ENCODE results near the gene CTPS2. TPM values are rescaled to one million over a fixed set of nuclear protein-coding genes. Genes with fewer than 3 reads are reported as not detected.

CTPS2 gene
- total RNA-seq, 2 donors from 2014 or later = 17.7 to 18.9 TPM

GRCh38 chrX:16566571-16566970 lies 145.9 kb downstream of the CTPS2 start:
- intact Hi-C loops (cut with DNase I) = no loop called here
- Histone ChIP-seq H3K27ac (no peak overlapping the region), H3K9ac (ENCODE audit: low read depth in 2 of 2, low read length in 2 of 2) (no peak overlapping the region), H3K4me1 (no peaks in the 10 kb centered on the region), H3K27me3 (no peaks in the 10 kb centered on the region), H3K4me3 (no peak overlapping the region), H3K36me3 (no peaks in the 10 kb centered on the region), H3K9me3 (no peaks in the 10 kb centered on the region)
- no peak for TF ChIP-seq CTCF (IDR thresholded peaks at IDR 0.05)
- no peak for DNase-seq

- Histone ChIP-seq H3K9ac (ENCODE audit: low read depth in 2 of 2, low read length in 2 of 2) (no peak overlapping the region), H3K4me1 (no peaks in the 10 kb centered on the region), H3K36me3 (no peaks in the 10 kb centered on the region), H3K9me3 (no peaks in the 10 kb centered on the region), H3K4me3 (no peak overlapping the region), H3K27me3 (no peaks in the 10 kb centered on the region), H3K27ac (no peak overlapping the region)
- DNase-seq = no peak
- intact Hi-C loops (cut with DNase I) = no loop called here
- TF ChIP-seq CTCF (IDR thresholded peaks at IDR 0.05) = no peak
Measured at GRCh38 chrX:16560173-16560572, 152.3 kb downstream of the CTPS2 start.

- no peaks in the 10 kb centered on the region for H3K4me1 ChIP-seq
- no peaks in the 10 kb centered on the region for H3K9me3 ChIP-seq
- no peak for DNase-seq
- no peaks in the 10 kb centered on the region for H3K27me3 ChIP-seq
- TF ChIP-seq CTCF (IDR thresholded peaks at IDR 0.05) = no peak
- no peak overlapping the region for H3K9ac ChIP-seq (ENCODE audit: low read depth in 2 of 2, low read length in 2 of 2)
- no peak overlapping the region for H3K4me3 ChIP-seq
- intact Hi-C loops (cut with DNase I) = no loop called here
- no peaks in the 10 kb centered on the region for H3K36me3 ChIP-seq
- no peak overlapping the region for H3K27ac ChIP-seq
Measured at GRCh38 chrX:16559206-16559619, 153.3 kb downstream of the CTPS2 start.

DNA sequence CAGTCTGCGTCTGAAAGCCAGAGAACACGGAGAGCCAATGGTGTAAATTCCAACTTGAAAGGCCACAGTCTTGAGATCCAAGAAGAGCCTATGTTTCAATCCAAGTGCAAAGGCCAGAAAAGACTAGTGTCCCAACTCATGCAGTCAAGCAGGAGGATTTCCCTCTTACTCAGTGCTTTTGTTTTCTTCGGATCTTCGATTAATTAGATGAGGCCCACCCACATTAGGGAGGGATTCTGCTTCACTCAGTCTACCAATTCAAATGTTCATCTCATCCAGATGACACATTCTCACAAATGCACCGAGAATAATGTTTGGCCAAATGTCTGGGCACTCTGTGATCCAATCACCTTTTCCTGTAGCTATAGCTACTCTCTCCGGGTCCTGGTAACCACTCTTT lies 154.0 kb downstream of the CTPS2 start:
- Histone ChIP-seq H3K4me3 (no peak overlapping the region), H3K9me3 (no peaks in the 10 kb centered on the region), H3K4me1 (no peaks in the 10 kb centered on the region), H3K36me3 (no peaks in the 10 kb centered on the region), H3K27ac (no peak overlapping the region), H3K27me3 (no peaks in the 10 kb centered on the region), H3K9ac (ENCODE audit: low read depth in 2 of 2, low read length in 2 of 2) (no peak overlapping the region)
- intact Hi-C loops (cut with DNase I) = no loop called here
- DNase-seq = no peak
- no peak for TF ChIP-seq CTCF (IDR thresholded peaks at IDR 0.05)

GRCh38 chrX:16552546-16552945 lies 159.9 kb downstream of the CTPS2 start:
- DNase-seq = no peak
- Histone ChIP-seq H3K9me3 (no peaks in the 10 kb centered on the region), H3K27me3 (peaks cover 6% of the 10 kb centered on the region), H3K4me3 (no peak overlapping the region), H3K9ac (ENCODE audit: low read depth in 2 of 2, low read length in 2 of 2) (no peak overlapping the region), H3K4me1 (no peaks in the 10 kb centered on the region), H3K27ac (no peak overlapping the region), H3K36me3 (no peaks in the 10 kb centered on the region)
- intact Hi-C loops (cut with DNase I) = no loop called here
- no peak for TF ChIP-seq CTCF (IDR thresholded peaks at IDR 0.05)

DNA sequence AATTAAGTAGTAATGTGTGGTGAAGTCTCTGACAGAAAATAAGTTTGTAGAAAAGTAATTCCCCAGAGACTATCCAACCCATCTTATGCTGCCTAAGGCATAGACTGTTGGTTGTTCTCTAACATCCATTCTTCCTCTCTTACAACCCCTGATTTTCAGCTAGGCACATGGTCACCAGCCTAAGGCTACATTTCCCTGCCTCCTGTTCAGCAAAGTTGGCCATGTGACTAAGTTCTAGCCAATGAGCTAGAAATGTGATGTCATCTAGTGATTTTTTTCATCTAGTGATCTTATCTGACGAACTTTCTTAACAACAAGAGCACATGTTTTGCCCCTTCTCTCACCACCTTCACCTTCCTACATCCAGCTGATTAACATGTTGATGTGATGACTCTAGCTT lies 164.8 kb downstream of the CTPS2 start:
- no peak overlapping the region for H3K9ac ChIP-seq (ENCODE audit: low read depth in 2 of 2, low read length in 2 of 2)
- no peaks in the 10 kb centered on the region for H3K36me3 ChIP-seq
- no peak for TF ChIP-seq CTCF (IDR thresholded peaks at IDR 0.05)
- H3K27ac ChIP-seq = no peak overlapping the region
- H3K9me3 ChIP-seq = no peaks in the 10 kb centered on the region
- intact Hi-C loops (cut with DNase I) = no loop called here
- peaks cover 6% of the 10 kb centered on the region for H3K27me3 ChIP-seq
- H3K4me3 ChIP-seq = no peak overlapping the region
- no peaks in the 10 kb centered on the region for H3K4me1 ChIP-seq
- no peak for DNase-seq

Measured in colonic mucosa (tissue), 4 donors.